HG03060 (cell line): Measurements from ENCODE around the gene RBM47.

ENCODE experiments used
- ATAC-seq: cut with Tn5 transposase; IDR thresholded peaks from one replicate; pipeline ENCODE4 v1.9.1; 2021; ENCODE audit warnings: low read depth, moderate number of reproducible peaks; ENCODE audit not compliant: unreplicated experiment

RBM47 gene

GRCh38 chr4:40592034-40592433 is 37.6 kb downstream of the RBM47 start:
- no peak for ATAC-seq

- ATAC-seq: no peak
Measured at GRCh38 chr4:40587826-40588225, 41.8 kb downstream of the RBM47 start.

- no peak for ATAC-seq
Measured at GRCh38 chr4:40587351-40587750, 42.3 kb downstream of the RBM47 start.

- ATAC-seq: no peak
Measured at GRCh38 chr4:40586729-40587128, 42.9 kb downstream of the RBM47 start.

GRCh38 chr4:40586034-40586433 is 43.6 kb downstream of the RBM47 start:
- no peak for ATAC-seq

GRCh38 chr4:40585201-40585799 is 44.4 kb downstream of the RBM47 start:
- no peak for ATAC-seq

GRCh38 chr4:40584517-40585141 is 45.0 kb downstream of the RBM47 start:
- no peak for ATAC-seq

- ATAC-seq: no peak
Measured at GRCh38 chr4:40583850-40584439, 45.7 kb downstream of the RBM47 start.

- ATAC-seq: no peak
Measured at GRCh38 chr4:40582413-40582812, 47.3 kb downstream of the RBM47 start.

GRCh38 chr4:40581254-40582140 is 48.2 kb downstream of the RBM47 start:
- no peak for ATAC-seq

- no peak for ATAC-seq
Measured at GRCh38 chr4:40579983-40580382, 49.7 kb downstream of the RBM47 start.

GRCh38 chr4:40577588-40578253 is 51.9 kb downstream of the RBM47 start:
- no peak for ATAC-seq

- ATAC-seq: peak; percentile 39
Measured at GRCh38 chr4:40576651-40577480, 52.8 kb downstream of the RBM47 start.

- no peak for ATAC-seq
Measured at GRCh38 chr4:40575846-40576245, 53.8 kb downstream of the RBM47 start.

- no peak for ATAC-seq
Measured at GRCh38 chr4:40573593-40574311, 55.9 kb downstream of the RBM47 start.

GRCh38 chr4:40572692-40573310 is 56.9 kb downstream of the RBM47 start:
- no peak for ATAC-seq

- no peak for ATAC-seq
Measured at GRCh38 chr4:40571208-40571607, 58.5 kb downstream of the RBM47 start.

- no peak for ATAC-seq
Measured at GRCh38 chr4:40570348-40571077, 59.2 kb downstream of the RBM47 start.
